Measurements from ENCODE around the gene MZT2A.
"Not testable (repeated sequence)": the region's sequence is repeated elsewhere in the genome, so short reads cannot be mapped to it uniquely, and the experiment has no call there.

The MZT2A gene

DNA sequence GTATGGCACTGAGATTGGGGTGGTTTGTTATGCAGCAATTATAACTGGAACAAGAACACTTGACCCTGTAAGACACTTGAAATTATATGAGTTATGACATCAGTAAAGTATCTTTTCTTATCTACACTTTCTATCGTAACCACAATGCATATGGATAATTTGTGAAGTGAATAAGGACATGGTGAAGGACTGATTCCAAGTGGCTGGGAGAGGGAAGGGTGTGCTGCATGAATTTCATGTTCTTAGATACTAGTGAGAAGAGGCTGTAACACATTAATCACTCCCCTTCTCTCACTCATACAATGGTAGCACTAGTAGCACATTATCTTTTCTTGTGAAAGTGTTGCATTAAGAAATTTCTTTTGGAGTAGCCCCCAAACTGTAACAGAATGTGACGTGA, 37.3 kb downstream of the MZT2A start:
- DNase-seq (ENCODE audit: low read depth, low spot score), result not testable (repeated sequence)

DNA sequence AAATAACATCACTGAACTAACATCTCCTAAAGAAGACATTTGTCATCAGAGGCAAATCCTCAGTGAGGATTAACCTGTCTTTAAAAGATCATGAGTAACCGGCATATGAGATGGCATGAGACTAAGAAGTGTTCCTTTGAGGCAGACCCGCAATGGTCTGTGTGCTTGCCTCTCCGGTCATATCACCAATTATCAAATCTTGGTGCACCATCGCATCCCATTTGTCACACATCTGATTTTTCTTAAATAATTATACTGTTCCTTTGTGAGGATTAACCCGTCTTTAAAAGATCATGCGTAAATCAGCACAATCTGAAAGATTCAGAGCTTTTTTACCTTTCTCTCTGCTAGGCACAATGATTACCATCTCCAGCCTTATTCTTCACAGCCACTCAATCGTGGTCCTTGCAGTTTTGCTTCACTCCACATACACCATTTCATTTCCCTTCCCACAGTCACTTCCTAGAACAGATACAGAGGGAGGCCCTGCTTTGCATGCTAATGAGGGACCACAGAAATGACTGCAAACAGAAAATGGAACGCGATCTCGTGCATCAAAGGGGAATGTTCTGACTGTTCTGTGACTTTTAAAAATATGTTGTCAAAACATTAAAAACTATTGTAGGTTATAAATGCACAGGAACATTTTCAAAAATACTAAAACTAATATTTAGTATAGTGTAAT, 40.8 kb downstream of the MZT2A start:
- not testable (repeated sequence) for DNase-seq (ENCODE audit: low read depth, low spot score)

DNA sequence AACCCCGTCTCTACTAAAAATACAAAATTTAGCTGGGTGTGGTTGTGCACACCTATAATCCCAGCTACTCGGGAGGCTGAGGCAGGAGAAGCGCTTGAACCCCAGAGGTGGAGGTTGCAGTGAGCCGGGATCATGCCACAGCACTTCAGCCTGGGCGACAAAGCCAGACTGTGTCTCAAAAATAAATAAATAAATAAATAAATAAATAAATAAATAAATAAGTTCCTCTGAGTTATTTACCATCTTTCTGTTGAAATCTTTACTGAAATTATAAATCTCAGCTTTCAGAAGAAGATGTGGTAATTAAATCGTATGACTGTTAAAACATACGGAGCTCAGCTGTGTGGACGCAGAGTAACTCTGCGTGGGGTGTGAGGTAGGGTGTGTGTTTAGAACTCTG, 44.2 kb downstream of the MZT2A start:
- DNase-seq (ENCODE audit: low read depth, low spot score), result not testable (repeated sequence)

DNA sequence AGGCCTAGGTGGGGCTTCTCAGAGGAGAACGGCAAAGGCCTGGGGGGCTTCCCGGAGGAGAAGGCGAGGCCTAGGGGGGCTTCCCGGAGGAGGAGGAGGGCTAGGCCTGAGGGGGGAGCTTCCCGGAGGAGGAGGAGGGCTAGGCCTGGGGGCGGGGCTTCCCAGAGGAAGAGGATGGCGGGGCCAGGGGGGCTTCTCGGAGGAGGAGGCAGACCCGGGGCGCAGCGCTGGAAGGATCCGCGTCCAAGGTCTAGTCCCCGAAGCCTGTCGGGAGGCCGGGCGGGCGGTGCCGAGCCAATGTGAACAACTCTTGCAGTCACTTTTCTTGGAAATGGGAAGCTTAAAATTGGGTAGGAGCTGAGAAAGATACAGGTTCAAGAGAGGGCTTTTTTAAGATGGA, 46.3 kb downstream of the MZT2A start:
- no peak for DNase-seq (ENCODE audit: low read depth, low spot score)

DNA sequence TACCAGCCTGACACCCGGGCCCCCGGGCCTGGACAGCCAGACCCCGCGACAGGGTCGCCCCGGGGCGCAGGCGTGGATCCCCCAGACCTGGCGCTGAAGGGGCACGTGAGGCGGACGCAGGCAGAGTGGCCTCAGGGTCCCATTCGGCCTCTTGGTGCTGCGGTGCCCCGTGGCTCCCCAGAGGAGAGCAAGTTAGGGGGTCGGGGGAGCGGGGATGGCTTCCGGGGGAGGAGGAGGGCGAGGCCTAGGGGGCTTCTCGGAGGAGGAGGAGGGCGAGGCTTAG, 46.7 kb downstream of the MZT2A start:
- not testable (repeated sequence) for DNase-seq (ENCODE audit: low read depth, low spot score)

DNA sequence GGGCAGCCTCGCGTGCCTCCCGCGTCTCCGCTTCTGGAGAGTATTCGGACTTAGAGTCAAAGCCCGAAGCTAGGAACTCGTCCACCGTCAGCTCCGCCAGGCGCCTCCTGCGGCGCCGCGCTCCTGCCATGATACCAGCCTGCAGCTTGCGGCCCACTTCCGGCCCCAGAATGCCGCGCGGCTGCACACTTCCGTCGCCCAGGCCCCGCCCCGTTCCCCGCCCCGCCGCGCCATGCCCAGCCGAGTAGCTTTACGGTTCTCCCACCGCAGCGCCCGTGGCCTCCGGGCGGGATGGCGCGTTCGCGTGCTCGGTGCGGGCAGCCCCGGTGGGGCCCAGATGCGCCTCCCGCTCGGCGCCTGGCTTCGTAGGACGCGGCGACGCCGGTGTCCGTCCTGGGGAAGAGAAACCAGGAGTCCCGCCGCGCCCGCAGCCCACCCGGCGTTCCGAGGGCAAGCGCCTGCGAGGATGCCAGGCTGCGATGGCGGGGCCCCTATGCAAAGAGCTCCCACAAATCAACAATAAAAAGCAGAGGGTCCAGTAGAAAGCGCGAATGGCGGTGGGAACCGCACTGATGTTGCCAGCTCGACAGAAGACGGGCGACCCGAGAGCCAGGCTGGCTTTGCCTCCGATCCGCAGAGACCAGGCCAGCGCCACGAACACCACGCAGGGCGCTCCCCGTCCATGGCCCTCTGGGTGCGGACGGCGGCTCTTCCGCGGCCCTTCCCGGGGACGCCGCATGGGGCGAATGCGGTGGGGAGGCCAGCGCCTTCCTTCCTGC, 47.3 kb downstream of the MZT2A start:
- not testable (repeated sequence) for DNase-seq (ENCODE audit: low read depth, low spot score)

DNA sequence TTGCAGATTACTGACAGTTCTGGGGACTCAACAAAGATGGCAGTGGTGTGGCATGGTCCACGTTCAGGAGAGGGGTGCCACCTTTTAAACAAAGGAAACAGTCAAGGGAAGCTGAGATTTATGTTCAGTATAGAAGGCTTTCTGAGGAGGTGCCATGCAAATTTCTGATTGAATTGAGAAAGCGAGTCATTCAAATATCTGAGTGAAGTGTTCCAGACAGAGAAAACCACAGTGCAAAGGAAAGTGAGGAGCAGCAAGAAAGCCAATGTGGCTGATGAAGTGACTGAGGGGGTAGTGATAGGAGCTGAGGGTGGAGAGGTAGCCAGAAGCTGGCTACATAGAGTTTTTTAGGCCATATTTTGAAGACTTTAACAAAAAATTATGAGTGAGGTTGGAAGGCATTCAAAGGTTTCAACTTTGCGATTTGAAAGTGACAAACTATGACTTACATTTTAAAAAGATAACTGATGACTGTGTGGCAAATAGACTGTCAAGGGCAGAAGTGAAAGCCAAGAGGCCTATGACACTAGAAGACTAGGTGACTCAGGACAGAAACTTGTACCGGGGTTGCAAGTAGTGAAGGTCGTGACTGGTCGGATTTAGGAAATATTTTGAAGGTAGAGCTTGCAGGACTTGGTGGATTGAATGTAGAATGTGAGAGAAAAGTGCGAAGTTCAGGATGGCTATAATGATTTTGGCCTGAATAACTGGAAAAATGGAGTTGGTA, 51.3 kb downstream of the MZT2A start:
- DNase-seq (ENCODE audit: low read depth, low spot score), result not testable (repeated sequence)

All from smooth muscle cell of the brain vasculature (primary cell).